22Rv1 (cell line): Measurements from ENCODE around the gene TUBGCP2.

ENCODE experiments used
- CTCF ChIP-seq: fragments of 450-650 bp; IDR thresholded peaks from 2 replicates; pipeline ENCODE4 v1.5.1; 2017; ENCODE audit warnings: mild to moderate bottlenecking
- ZFX ChIP-seq: fragments of 450-650 bp; IDR thresholded peaks from 2 replicates; pipeline ENCODE4 v1.6.1; 2017; ENCODE audit warnings: antibody characterized with exemption, borderline replicate concordance

- TF ChIP-seq CTCF (no peak), ZFX (no peak)
Measured at GRCh38 chr10:133354672-133355240, 46.1 kb upstream of the TUBGCP2 start.
